Stimulated activated memory B cell treated with anti-CD40 and anti-IgM and Interleukin-4, amounts not matched to agents 10 μg/mL and 1 μg/mL and 100 μg/mL, for 72 hours (primary cell): ENCODE results near the gene GINS2.

ENCODE experiments used
- ATAC-seq: fragments of 150-1000 bp; cut with Tn5 transposase; 2 replicates; pipeline ENCODE4 v1.10.0; 2021
- H3K27ac Mint-ChIP-seq: one replicate; pipeline ENCODE4 v1.8.0; 2022; ENCODE audit warnings: mild to moderate bottlenecking, mixed read lengths
- H3K27me3 Mint-ChIP-seq: one replicate; pipeline ENCODE4 v1.8.0; 2022; ENCODE audit warnings: mixed read lengths
- H3K36me3 Mint-ChIP-seq: one replicate; pipeline ENCODE4 v1.8.0; 2022; ENCODE audit warnings: mixed read lengths
- H3K4me1 Mint-ChIP-seq: one replicate; pipeline ENCODE4 v1.8.0; 2022; ENCODE audit warnings: mixed read lengths
- H3K4me3 Mint-ChIP-seq: one replicate; pipeline ENCODE4 v1.8.0; 2022; ENCODE audit warnings: mild to moderate bottlenecking, moderate library complexity, mixed read lengths
- H3K9me3 Mint-ChIP-seq: one replicate; pipeline ENCODE4 v1.8.0; 2022; ENCODE audit warnings: mixed read lengths

The GINS2 gene

GRCh38 chr16:85649411-85650134, 39.2 kb downstream of the GINS2 start:
- H3K27ac Mint-ChIP-seq = no peak overlapping the region
- no peaks in the 10 kb centered on the region for H3K27me3 Mint-ChIP-seq
- H3K4me1 Mint-ChIP-seq = peaks cover 23% of the 10 kb centered on the region
- ATAC-seq = no peak
- H3K36me3 Mint-ChIP-seq = peaks cover 11% of the 10 kb centered on the region
- no peak overlapping the region for H3K4me3 Mint-ChIP-seq
- H3K9me3 Mint-ChIP-seq = no peaks in the 10 kb centered on the region

- no peaks in the 10 kb centered on the region for H3K27me3 Mint-ChIP-seq
- peaks cover 30% of the 10 kb centered on the region for H3K4me1 Mint-ChIP-seq
- H3K27ac Mint-ChIP-seq = no peak overlapping the region
- ATAC-seq = no peak
- no peak overlapping the region for H3K4me3 Mint-ChIP-seq
- no peaks in the 10 kb centered on the region for H3K9me3 Mint-ChIP-seq
- H3K36me3 Mint-ChIP-seq = peaks cover 11% of the 10 kb centered on the region
Observed at GRCh38 chr16:85648805-85649204, 39.9 kb downstream of the GINS2 start.

- Mint-ChIP-seq H3K27me3 (no peaks in the 10 kb centered on the region), H3K36me3 (peaks cover 11% of the 10 kb centered on the region), H3K4me3 (no peak overlapping the region), H3K9me3 (no peaks in the 10 kb centered on the region), H3K27ac (no peak overlapping the region), H3K4me1 (peaks cover 30% of the 10 kb centered on the region)
- no peak for ATAC-seq
Observed at GRCh38 chr16:85648070-85648714, 40.6 kb downstream of the GINS2 start.

GRCh38 chr16:85646976-85647375, 41.8 kb downstream of the GINS2 start:
- Mint-ChIP-seq H3K27ac (no peak overlapping the region), H3K4me3 (no peak overlapping the region), H3K27me3 (no peaks in the 10 kb centered on the region), H3K9me3 (no peaks in the 10 kb centered on the region), H3K4me1 (peaks cover 23% of the 10 kb centered on the region), H3K36me3 (peaks cover 3% of the 10 kb centered on the region)
- ATAC-seq = no peak

GRCh38 chr16:85646358-85646907, 42.3 kb downstream of the GINS2 start:
- Mint-ChIP-seq H3K4me3 (no peak overlapping the region), H3K36me3 (no peaks in the 10 kb centered on the region), H3K27me3 (no peaks in the 10 kb centered on the region), H3K9me3 (no peaks in the 10 kb centered on the region), H3K27ac (no peak overlapping the region), H3K4me1 (peaks cover 23% of the 10 kb centered on the region)
- no peak for ATAC-seq

GRCh38 chr16:85645021-85645589, 43.6 kb downstream of the GINS2 start:
- Mint-ChIP-seq H3K27me3 (no peaks in the 10 kb centered on the region), H3K9me3 (no peaks in the 10 kb centered on the region), H3K27ac (no peak overlapping the region), H3K4me1 (peaks cover 29% of the 10 kb centered on the region), H3K36me3 (peaks cover 6% of the 10 kb centered on the region), H3K4me3 (no peak overlapping the region)
- no peak for ATAC-seq

GRCh38 chr16:85644093-85644712, 44.6 kb downstream of the GINS2 start:
- no peak overlapping the region for H3K27ac Mint-ChIP-seq

GRCh38 chr16:85643631-85644030, 45.1 kb downstream of the GINS2 start:
- peaks cover 6% of the 10 kb centered on the region for H3K36me3 Mint-ChIP-seq
- no peaks in the 10 kb centered on the region for H3K9me3 Mint-ChIP-seq
- H3K4me3 Mint-ChIP-seq = no peak overlapping the region
- no peaks in the 10 kb centered on the region for H3K27me3 Mint-ChIP-seq
- ATAC-seq = no peak
- no peak overlapping the region for H3K27ac Mint-ChIP-seq
- H3K4me1 Mint-ChIP-seq = peaks cover 37% of the 10 kb centered on the region

More at GRCh38 chr16:85644093-85644712, 44.6 kb downstream of the GINS2 start:
- ATAC-seq = no peak
- no peak overlapping the region for H3K4me3 Mint-ChIP-seq
- H3K27me3 Mint-ChIP-seq = no peaks in the 10 kb centered on the region
- H3K36me3 Mint-ChIP-seq = peaks cover 6% of the 10 kb centered on the region
- no peaks in the 10 kb centered on the region for H3K9me3 Mint-ChIP-seq
- peaks cover 32% of the 10 kb centered on the region for H3K4me1 Mint-ChIP-seq

- ATAC-seq = no peak
- H3K27me3 Mint-ChIP-seq = no peaks in the 10 kb centered on the region
- H3K4me1 Mint-ChIP-seq = peaks cover 44% of the 10 kb centered on the region
- H3K36me3 Mint-ChIP-seq = peaks cover 6% of the 10 kb centered on the region
- no peaks in the 10 kb centered on the region for H3K9me3 Mint-ChIP-seq
- H3K4me3 Mint-ChIP-seq = no peak overlapping the region
- no peak overlapping the region for H3K27ac Mint-ChIP-seq
Observed at GRCh38 chr16:85642762-85643358, 45.9 kb downstream of the GINS2 start.

GRCh38 chr16:85641776-85642176, 47.0 kb downstream of the GINS2 start:
- no peak overlapping the region for H3K27ac Mint-ChIP-seq
- peaks cover 6% of the 10 kb centered on the region for H3K36me3 Mint-ChIP-seq
- no peaks in the 10 kb centered on the region for H3K27me3 Mint-ChIP-seq
- H3K9me3 Mint-ChIP-seq = no peaks in the 10 kb centered on the region
- peaks cover 38% of the 10 kb centered on the region for H3K4me1 Mint-ChIP-seq
- H3K4me3 Mint-ChIP-seq = no peak overlapping the region
- no peak for ATAC-seq

GRCh38 chr16:85641305-85641704, 47.4 kb downstream of the GINS2 start:
- Mint-ChIP-seq H3K9me3 (no peaks in the 10 kb centered on the region), H3K36me3 (peaks cover 6% of the 10 kb centered on the region), H3K27ac (no peak overlapping the region), H3K4me1 (peaks cover 37% of the 10 kb centered on the region), H3K27me3 (no peaks in the 10 kb centered on the region), H3K4me3 (no peak overlapping the region)
- no peak for ATAC-seq

GRCh38 chr16:85640585-85640984, 48.2 kb downstream of the GINS2 start:
- no peak for ATAC-seq
- H3K4me3 Mint-ChIP-seq = no peak overlapping the region
- peaks cover 6% of the 10 kb centered on the region for H3K36me3 Mint-ChIP-seq
- H3K4me1 Mint-ChIP-seq = peaks cover 33% of the 10 kb centered on the region
- no peaks in the 10 kb centered on the region for H3K9me3 Mint-ChIP-seq
- no peak overlapping the region for H3K27ac Mint-ChIP-seq
- no peaks in the 10 kb centered on the region for H3K27me3 Mint-ChIP-seq

- no peaks in the 10 kb centered on the region for H3K9me3 Mint-ChIP-seq
- H3K27me3 Mint-ChIP-seq = no peaks in the 10 kb centered on the region
- ATAC-seq = no peak
- peaks cover 35% of the 10 kb centered on the region for H3K4me1 Mint-ChIP-seq
- H3K36me3 Mint-ChIP-seq = peaks cover 6% of the 10 kb centered on the region
- H3K4me3 Mint-ChIP-seq = no peak overlapping the region
- H3K27ac Mint-ChIP-seq = no peak overlapping the region
Observed at GRCh38 chr16:85640254-85640558, 48.5 kb downstream of the GINS2 start.

- no peak overlapping the region for H3K4me3 Mint-ChIP-seq
- no peak for ATAC-seq
- H3K27ac Mint-ChIP-seq = peak overlapping the region; percentile 18
- peaks cover 35% of the 10 kb centered on the region for H3K4me1 Mint-ChIP-seq
- no peaks in the 10 kb centered on the region for H3K27me3 Mint-ChIP-seq
- H3K9me3 Mint-ChIP-seq = no peaks in the 10 kb centered on the region
- H3K36me3 Mint-ChIP-seq = peaks cover 6% of the 10 kb centered on the region
Observed at GRCh38 chr16:85639529-85640253, 49.1 kb downstream of the GINS2 start.
